Measurements from ENCODE around the gene BBS2. TPM values are rescaled to one million over a fixed set of nuclear protein-coding genes. Genes with fewer than 3 reads are reported as not detected.

The BBS2 gene
- polyA plus RNA-seq, 2 of the 4 experiments (the other 2 are of a cell fraction), result 44.4 to 61.4 TPM

GRCh38 chr16:56450986-56451752, 68.7 kb downstream of the BBS2 start, which contains the start of the genes NUDT21 and OGFOD1 (continued):
- TF ChIP-seq ZNF302 (CRISPR knock-in tag; IDR thresholded peaks at IDR 0.05), result no peak
- TF ChIP-seq NFE2L2 (conservative IDR thresholded peaks at IDR 0.05; ENCODE audit: low read length), result no peak
- peak; percentile 42; the same call in 1 of the 2 replicates for TF ChIP-seq PHF8 (IDR thresholded peaks at IDR 0.05; ENCODE audit: borderline replicate concordance, low read depth)
- TF ChIP-seq TFCP2L1 (CRISPR knock-in tag; IDR thresholded peaks at IDR 0.05), result no peak
- TF ChIP-seq E2F6 (IDR thresholded peaks at IDR 0.05; ENCODE audit: borderline replicate concordance, low read depth), result peak; percentile 57
- no peak for TF ChIP-seq HOXA7 (CRISPR knock-in tag; IDR thresholded peaks at IDR 0.05)
- TF ChIP-seq USF2 (IDR thresholded peaks at IDR 0.05), result no peak
- 0 out of 2 replicates have a peak, but pooled peaks have one; percentile 14 for TF ChIP-seq HDAC2 (IDR thresholded peaks at IDR 0.05)
- TF ChIP-seq RCOR1 (IDR thresholded peaks at IDR 0.05; ENCODE audit: low read depth, low read length), result no peak
- TF ChIP-seq JUN (IDR thresholded peaks at IDR 0.05), result peak; percentile 35 to 75; a peak in 4 of 5 replicates
- no peak for TF ChIP-seq MAFK (IDR thresholded peaks at IDR 0.05; ENCODE audit: partially characterized antibody)
- no peak for TF ChIP-seq ELK1 (IDR thresholded peaks at IDR 0.05; ENCODE audit: low read depth, low read length)
- no peak for TF ChIP-seq HOXB13 (CRISPR knock-in tag; IDR thresholded peaks at IDR 0.05; ENCODE audit: low read depth)
- no peak for TF ChIP-seq POLR2AphosphoS2 (conservative IDR thresholded peaks at IDR 0.05; ENCODE audit: low read length)
- no peak for TF ChIP-seq GATA3 (IDR thresholded peaks at IDR 0.05; ENCODE audit: borderline replicate concordance)
- TF ChIP-seq HES2 (IDR thresholded peaks at IDR 0.05), result no peak
- no peak for TF ChIP-seq KDM1A (IDR thresholded peaks at IDR 0.05; ENCODE audit: low read depth)
- TF ChIP-seq ESRRA (IDR thresholded peaks at IDR 0.05; ENCODE audit: borderline replicate concordance, low read length), result no peak
- no peak for TF ChIP-seq MAZ (IDR thresholded peaks at IDR 0.05; ENCODE audit: borderline replicate concordance, low read depth, low read length)
- no peak for TF ChIP-seq EP300 (IDR thresholded peaks at IDR 0.05)
- no peak for TF ChIP-seq FOXS1 (CRISPR knock-in tag; IDR thresholded peaks at IDR 0.05)
- TF ChIP-seq SMC3 (IDR thresholded peaks at IDR 0.05), result no peak
- TF ChIP-seq ZSCAN20 (CRISPR knock-in tag; IDR thresholded peaks at IDR 0.05), result no peak
- peak in 1 of 2 experiments; percentile 40; a peak in 1 of 4 replicates for TF ChIP-seq CEBPB (IDR thresholded peaks at IDR 0.05)
- TF ChIP-seq TP53 (CRISPR knock-in tag; IDR thresholded peaks at IDR 0.05), result no peak
- no peak for TF ChIP-seq FOSL2 (IDR thresholded peaks at IDR 0.05)
- TF ChIP-seq FOSL2 (CRISPR knock-in tag; IDR thresholded peaks at IDR 0.05), result no peak
- peak; percentile 53; the same call in 1 of the 2 replicates for TF ChIP-seq MAX (IDR thresholded peaks at IDR 0.05)
- no peak for TF ChIP-seq CTCF (IDR thresholded peaks at IDR 0.05)
- no peak for TF ChIP-seq HMGXB4 (CRISPR knock-in tag; IDR thresholded peaks at IDR 0.05; ENCODE audit: borderline replicate concordance)
- no peak for TF ChIP-seq SREBF2 (IDR thresholded peaks at IDR 0.05)
- TF ChIP-seq RARB (CRISPR knock-in tag; IDR thresholded peaks at IDR 0.05), result no peak
- no peak for TF ChIP-seq RAD21 (conservative IDR thresholded peaks at IDR 0.05 in 1 of 2, IDR thresholded peaks at IDR 0.05 in 1 of 2)
- no peak for TF ChIP-seq HEYL (CRISPR knock-in tag; IDR thresholded peaks at IDR 0.05)
- no peak for TF ChIP-seq PBX3 (IDR thresholded peaks at IDR 0.05)

Measured in A549 (cell line).